Heart left ventricle (tissue), 13 donors: ENCODE measurements around the gene GORAB.

Source experiments
- CTCF ChIP-seq, 12 donors: fragments of 200-600 bp; sonication (generic) in 4 of 12; IDR thresholded peaks; one replicate each; pipeline versions ENCODE4 v1.5.0 to v1.8.0; 2018 to 2022; ENCODE audit warnings: antibody characterized with exemption in 12 of 12, mild to moderate bottlenecking in 5 of 12
- POLR2A ChIP-seq, 2 donors: fragments of 450-650 bp; IDR thresholded peaks; one replicate each; pipeline ENCODE4 v1.6.1; 2017; ENCODE audit warnings: antibody characterized with exemption in 2 of 2, mild to moderate bottlenecking in 2 of 2, moderate library complexity in 2 of 2
- donor health status: ischemic (EF 13 %, LVEDD 7.1; RV severe dilation, severe dysfunction).
- donor health status: DM: no; HTN: yes; CAD: no.
- donor health status: DM: no; HTN: no; CAD: no.
- donor health status: ischemic (EF 25% LVEDD 6.9; RV normal size, moderate dysfunction).
- donor health status: ischemic (EF 25% LVEDD 5.7; RV mildly dilated, moderate dysfunction).
- donor health status: ischemic (EF 35%, LVEDD 5.7; RV mildly dilated, moderate dysfunction).
- donor health status: nonischemic (EF 11% LVEDD 7.7; RV severe dilation, severe dysfunction).
- donor health status: DM: yes; HTN: yes; CAD: no.
- donor health status: PGD.
- donor health status: ischemic (EF 29% LVEDD 5.4; RV normal size, mild dysfunction).
- donor health status: nonischemic (EF 23%, LVEDD 6.1; RV moderate dilation, normal function).

- TF ChIP-seq CTCF (IDR thresholded peaks at IDR 0.05) (no peak), POLR2A (IDR thresholded peaks at IDR 0.05) (no peak)
Observed at GRCh38 chr1:170578359-170578758, 46.4 kb downstream of the GORAB start.
